Colon (tissue), 2 donors: ENCODE measurements around the gene GRK7.
"Not testable (repeated sequence)": the region's sequence is repeated elsewhere in the genome, so short reads cannot be mapped to it uniquely, and the experiment has no call there.

Experiments used
- FAIRE-seq: peaks from 2 replicates; lab custom pipeline; 2012; peaks lifted over from hg19 to GRCh38; lab: Jason Lieb, UNC
- donor health status: control.
- donor health status: control.

The GRK7 gene

DNA sequence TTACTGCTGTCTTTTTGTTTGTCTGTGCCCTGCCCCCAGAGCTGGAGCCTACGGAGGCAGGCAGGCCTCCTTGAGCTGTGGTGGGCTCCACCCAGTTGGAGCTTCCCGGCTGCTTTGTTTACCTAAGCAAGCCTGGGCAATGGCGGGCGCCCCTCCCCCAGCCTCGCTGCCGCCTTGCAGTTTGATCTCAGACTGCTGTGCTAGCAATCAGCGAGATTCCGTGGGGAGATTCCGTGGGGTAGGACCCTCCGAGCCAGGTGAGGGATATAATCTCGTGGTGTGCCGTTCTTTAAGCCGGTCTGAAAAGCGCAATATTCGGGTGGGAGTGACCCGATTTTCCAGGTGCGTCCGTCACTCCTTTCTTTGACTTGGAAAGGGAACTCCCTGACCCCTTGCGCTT, 656 bp upstream of the GRK7 start:
- not testable (repeated sequence) for FAIRE-seq

DNA sequence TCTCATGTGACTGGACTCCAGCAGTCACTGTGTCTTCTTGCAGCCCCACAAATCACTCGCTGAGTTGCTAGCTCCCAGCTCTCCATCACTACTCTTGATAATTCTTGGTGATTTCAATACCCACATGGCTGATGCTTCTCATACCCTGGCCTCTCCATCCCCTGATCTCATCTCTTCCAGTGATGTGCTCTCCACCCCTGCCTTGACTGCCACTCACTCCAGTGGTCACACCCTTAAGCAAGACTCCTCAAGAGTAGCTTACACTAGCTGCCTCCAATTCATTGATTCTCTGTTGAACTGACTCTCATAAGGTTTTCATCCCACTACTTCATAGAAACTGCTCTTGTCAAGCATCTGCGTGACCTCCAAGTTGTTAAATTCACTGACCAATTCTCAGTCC, 837 bp downstream of the GRK7 start:
- no peak for FAIRE-seq

DNA sequence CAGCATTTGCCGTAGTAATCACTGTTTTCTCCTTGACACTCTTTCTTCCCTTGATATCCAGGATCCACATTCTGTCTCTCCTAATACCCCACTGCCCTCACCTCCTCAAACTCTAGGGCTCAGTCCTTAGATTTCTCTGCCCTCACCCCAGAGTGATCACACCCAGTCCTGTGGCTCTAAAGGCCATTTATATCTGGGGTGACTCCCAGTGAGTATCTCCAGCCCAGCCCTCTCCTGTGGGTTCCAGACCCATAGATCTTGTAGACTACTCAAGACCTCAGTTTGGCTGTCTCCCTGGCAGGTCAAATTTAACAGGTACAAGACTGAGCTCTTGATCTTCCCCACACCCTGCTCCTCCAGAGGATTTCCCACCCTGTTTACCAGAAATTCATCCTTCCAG, 1.3 kb downstream of the GRK7 start:
- no peak for FAIRE-seq

DNA sequence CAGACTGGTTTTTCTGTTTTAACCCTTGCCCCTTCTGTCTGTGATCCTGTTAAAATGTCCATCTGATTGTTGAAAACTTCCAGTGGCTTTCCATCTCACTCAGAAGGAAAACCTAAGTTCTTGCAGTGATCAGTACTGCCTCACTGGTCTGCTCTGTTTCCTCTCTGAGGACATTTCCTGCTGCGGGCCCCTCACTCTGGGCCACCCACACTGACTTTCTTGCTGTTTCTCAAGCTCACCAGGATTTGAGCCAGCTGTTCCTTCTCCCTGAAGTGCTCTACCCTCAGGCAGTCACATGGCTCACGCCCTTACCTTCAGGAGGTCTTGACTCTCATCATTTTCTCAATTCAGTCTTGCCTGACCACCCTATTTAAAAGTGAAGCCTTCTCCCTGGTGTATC, 1.8 kb downstream of the GRK7 start:
- FAIRE-seq, result no peak

DNA sequence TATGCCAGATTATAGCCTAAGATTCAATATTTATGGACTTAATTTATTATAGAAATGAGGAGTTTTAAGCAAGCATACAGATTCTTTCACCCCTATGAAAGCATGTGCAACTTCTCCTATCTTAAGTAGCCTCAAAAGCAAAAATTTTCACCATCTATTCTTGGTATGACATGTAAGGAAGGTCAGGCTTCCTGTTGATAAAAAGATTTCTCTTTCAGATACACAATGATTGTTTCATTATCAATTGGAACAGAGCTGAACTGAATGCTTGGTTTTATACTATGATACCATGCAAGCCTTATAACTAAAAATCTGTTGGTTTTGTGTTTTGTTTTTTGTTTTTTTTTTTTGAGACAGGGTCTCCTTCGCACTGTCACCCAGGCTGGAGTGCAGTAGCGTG, 3.9 kb downstream of the GRK7 start:
- FAIRE-seq, result no peak

DNA sequence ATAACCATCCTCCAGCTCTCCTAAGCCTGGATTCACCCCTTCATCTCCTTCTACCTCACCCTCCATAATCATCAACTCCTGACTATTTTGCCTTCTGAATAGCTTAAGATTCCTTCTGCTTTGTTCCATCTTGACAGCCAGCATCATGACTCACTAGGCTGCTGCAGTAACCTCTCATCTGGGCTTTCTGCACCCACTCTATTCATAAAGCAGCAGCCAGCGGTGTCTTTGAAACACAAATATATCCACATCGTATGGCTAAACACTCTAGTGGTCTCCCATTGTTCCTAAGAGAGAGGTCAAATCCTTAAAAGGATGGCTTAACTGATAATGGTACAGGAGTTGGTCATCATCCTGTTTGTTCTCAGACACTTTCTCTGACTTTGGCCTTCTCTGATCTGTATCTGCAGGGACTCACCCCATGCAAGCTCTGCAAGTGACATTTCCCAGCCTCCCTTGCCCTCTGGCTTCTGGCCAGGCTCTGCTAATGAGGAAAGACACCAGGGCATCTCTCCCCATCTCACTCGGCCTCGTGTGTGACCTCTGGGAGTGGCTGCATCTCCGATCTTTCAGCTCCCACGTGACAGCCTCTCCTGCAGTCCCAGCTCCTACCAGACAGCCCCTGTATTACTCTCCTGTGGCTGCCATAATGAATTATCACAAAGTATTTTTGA, 6.2 kb downstream of the GRK7 start:
- no peak for FAIRE-seq

DNA sequence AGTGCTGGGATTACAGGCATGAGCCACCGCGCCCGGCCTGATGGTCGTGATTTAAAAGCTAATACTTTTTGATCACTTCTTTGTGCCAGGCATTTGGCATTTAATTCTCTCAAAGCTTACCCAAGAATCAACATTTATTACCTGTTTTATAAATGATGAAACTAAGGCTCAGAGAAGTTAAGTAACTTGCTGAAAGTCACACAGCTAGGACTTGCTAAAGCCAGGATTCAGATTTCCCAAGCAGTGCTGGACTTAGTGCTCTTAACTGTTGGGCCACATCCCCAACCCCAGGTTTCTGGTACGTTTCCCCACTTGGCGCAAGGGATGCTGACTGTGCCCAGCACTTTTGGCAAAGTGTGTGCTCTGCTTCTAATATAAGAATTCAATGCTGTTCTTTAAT, 10.5 kb downstream of the GRK7 start:
- no peak for FAIRE-seq

DNA sequence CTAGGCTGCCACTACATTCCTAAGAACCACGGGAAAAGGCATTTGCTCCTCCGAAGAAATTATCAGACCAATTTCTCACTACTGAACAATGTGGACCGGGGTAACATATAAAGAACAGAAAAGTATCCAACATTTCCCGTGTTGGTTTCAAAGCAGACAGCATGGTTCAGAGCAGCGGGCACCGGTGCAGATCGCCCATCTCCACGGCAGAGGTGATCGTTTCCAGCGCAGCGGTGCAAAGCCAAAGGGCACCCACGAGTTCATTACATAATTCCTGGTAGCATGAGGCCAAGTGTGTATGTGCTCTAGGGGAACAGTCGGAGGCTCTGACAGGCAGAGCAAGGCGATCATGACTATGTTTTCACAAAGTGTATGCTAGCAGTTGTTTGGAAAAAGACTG, 13.2 kb downstream of the GRK7 start:
- FAIRE-seq, result no peak

DNA sequence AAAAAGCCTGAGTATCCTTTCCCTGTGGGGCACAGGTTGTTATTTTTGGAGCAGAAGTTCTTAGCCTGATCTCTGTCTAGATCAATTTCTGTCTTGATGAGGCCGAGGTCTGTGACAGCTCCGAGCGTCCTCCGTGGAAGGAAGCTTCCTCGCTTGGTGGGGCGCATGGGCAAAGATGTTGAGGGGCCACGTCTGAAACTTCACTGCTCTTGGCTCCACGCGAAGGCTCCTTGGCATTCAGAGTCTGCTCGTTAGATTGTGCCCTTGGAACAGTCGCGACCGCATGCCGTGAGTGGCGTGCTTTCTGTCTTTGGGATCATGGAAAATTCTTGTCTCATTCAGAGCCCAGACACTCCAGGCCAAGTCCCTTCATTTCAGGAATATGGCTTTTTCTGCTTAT, 13.7 kb downstream of the GRK7 start:
- FAIRE-seq, result no peak

DNA sequence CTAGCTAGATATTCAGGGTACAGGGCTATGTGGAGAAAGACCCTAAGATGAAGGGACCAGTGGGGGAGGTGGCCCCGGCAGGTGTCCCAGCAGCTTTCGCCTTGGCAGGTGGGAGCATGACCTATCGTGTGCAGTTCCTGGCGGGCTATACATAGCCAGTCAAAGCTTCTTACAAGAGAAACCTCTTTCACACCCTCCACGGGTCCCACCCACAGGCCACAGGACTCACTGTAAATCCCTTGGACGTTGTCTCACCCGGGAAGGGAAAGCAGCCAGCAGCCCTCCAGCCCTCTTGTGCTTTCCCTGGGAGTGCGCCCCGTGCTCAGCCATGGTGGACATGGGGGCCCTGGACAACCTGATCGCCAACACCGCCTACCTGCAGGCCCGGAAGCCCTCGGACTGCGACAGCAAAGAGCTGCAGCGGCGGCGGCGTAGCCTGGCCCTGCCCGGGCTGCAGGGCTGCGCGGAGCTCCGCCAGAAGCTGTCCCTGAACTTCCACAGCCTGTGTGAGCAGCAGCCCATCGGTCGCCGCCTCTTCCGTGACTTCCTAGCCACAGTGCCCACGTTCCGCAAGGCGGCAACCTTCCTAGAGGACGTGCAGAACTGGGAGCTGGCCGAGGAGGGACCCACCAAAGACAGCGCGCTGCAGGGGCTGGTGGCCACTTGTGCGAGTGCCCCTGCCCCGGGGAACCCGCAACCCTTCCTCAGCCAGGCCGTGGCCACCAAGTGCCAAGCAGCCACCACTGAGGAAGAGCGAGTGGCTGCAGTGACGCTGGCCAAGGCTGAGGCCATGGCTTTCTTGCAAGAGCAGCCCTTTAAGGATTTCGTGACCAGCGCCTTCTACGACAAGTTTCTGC, 15.0 kb downstream of the GRK7 start:
- FAIRE-seq, result no peak

DNA sequence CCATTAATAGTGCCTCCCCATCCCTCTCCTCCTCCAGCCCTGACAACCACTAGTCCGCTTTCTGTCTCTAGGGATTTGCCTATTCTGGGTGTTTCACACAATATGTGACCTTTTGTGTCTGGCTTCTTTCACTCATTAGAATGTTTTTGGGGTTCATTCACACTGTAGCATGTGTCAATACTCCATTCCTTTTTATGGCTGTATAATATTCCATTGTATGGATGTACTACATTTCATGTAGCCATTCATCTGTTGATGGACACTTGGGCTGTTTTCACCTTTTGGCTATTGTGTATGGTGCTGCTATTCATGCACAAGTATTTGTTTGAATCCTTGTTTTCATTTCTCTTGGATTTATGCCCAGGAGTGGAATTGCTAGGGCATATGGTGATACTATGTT, 16.5 kb downstream of the GRK7 start:
- FAIRE-seq, result no peak

DNA sequence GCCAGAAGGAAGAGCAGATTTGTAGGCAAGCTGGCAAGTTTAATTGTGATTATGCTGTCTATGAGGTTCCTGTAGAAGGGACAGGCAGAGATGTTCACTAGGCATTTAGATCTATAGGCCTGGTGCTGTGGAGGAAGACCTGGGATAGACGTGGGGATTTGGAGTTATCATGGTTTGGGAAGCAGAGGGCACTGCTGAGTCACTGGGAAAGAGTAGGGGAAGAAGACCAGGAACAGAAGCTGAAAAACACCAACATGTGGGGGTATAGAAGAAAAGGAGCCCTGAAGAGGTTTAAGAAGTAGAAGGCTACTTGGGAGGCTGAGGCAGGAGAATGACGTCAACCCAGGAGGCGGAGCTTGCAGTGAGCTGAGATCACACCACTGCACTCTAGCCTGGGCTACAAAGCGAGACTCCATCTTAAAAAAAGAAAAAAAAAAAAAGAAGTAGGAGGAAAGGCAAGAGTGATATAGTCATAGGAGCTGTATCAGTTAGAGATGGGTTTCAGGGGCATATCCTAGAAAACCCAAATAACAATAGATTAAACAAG, 19.3 kb downstream of the GRK7 start:
- no peak for FAIRE-seq

DNA sequence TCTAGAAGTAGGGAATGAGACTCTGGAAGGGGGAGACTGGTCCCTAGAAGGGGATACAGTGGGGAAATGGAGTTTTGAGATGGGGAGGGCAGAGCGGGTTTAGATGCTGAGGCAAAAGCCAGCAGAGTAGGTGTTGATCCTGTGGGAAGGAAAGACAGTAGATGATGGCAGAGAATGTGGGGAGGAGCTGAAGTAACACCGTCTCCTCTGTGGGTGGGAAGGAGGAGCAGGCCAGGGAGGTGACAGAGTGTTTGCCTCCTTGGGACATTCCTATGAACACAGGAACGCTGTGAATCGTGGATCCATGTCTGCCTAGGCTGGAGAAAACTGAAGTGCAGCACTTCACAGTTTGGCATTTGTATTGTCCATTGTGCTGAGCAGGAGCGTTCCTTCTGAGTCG, 20.4 kb downstream of the GRK7 start:
- no peak for FAIRE-seq

DNA sequence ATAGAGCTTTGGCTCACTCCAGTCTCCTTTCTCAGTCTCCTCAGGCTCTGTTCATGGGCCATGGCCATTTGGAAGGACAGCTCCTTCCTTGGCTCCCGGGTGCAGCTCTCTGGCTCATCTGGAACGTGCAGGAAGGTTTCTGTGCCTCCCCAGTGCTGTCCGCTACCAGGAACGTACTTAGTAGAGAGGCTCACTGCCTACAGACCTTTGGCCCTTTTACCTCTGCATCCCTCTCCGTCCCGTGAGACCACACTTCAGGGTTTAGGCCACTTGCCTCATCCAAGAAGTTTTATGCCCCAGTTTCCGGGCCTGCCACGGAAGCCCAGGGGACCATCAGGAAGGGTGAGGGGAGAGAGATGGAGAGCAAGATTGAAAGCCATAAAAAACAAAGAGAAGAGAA, 20.9 kb downstream of the GRK7 start:
- FAIRE-seq, result no peak

DNA sequence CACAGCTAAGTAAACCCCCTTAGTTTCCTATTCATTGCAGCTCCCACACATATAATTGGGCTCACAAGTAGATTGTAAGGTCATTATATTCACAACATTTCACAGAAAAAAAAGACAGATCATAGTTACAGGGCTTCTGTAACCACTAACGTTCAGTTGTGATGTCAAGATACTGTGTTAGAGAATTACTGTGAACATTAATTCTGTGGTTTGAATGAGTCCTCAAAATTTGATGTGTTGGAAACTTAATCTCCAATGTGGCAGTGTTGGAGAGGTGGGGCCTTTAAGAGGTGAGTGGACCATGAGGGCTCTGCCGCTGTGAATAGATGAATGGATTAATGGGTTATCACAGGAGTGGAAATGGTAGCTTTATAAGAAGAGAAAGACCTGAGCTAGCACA, 21.3 kb downstream of the GRK7 start:
- no peak for FAIRE-seq

DNA sequence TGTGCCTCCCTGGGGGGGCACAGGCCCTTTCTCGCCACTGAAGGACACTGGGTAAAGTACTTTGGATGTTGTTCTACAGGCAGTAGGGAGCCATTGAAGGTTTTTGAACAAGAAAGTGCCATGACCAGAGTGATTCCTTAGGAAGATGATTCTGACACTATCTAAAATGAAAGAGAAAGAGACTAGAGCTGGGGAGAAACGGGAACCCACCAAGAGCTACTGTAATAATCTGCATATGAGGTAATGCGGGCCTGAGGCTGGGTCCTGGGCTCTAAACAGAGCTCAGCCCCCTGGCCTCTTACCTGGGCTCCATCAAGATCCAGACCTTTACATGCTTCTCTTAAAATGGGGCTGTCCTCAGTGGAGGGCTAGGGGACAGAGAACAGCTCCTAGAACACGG, 24.9 kb downstream of the GRK7 start:
- FAIRE-seq, result no peak

DNA sequence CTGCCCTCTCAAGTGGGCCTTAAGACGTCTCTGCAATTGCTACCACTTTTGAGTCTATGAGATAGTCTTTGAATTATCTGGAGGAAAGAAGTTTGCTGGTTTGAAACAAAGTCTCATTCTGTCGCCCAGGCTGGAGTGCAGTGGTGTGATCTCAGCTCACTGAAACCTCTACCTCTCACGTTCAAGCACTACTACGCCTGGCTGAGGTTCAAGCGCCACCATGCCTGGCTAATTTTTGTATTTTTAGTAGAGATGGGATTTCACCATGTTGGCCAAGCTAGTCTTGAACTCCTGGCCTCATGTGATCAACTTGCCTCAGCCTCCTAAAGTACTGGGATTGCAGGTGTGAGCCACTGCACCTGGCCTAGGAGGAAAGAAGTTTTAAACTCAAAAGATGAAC, 25.5 kb downstream of the GRK7 start:
- FAIRE-seq, result not testable (repeated sequence)

DNA sequence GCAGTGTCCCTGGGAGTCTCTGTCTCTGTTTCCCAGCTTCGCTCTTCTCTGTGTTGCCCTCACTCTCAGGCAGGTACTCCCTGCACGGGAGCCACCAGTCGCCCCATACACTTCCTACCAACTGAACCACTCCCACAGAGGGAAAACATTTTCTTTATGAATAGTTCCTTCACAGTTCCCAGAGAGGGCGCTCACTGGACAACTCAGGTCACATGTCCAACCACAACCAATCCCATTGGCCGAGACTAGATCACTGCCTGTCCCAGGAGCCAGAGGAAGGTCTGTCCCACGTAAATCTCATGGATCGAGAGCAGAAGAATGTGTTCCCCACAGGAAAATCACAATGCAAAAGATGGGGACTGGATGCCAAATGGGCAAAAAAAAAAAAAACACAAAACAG, 26.1 kb downstream of the GRK7 start:
- FAIRE-seq, result no peak

DNA sequence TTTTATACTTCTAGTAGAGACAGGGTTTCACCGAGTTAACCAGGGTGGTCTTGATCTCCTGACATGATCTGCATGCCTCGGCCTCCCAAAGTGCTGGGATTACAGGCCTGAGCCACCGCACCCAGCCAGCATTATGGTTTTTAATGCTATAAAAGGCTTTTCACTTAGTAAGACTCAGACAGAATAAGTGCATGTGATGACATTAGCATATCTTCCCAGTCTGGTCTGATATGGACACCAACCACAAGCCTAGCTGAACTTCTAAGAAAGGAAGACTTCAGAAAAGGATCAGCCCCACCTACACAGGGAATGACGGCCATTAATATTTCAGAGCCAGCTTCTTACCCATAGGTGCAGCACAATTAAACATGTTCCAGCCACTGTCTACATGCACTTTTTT, 27.0 kb downstream of the GRK7 start:
- FAIRE-seq, result no peak

DNA sequence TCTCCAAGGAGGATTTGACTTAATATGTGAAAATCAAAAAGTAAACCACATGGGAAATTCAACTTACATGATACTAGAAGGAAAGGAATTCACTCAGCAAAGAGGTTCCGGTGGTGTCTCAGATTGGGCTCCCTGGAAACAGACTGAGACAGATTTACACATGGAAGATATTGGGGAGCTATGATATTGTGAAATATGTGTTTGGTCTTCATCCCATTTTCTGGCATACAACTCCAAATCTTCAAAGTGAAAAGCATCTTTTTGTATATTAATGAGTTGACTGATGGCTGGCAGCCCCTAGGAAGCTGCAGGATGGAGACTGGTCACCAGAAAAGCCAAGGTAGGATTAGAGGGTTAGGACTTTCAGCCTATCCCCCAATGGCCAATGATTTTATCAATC, 29.3 kb downstream of the GRK7 start:
- FAIRE-seq, result no peak

DNA sequence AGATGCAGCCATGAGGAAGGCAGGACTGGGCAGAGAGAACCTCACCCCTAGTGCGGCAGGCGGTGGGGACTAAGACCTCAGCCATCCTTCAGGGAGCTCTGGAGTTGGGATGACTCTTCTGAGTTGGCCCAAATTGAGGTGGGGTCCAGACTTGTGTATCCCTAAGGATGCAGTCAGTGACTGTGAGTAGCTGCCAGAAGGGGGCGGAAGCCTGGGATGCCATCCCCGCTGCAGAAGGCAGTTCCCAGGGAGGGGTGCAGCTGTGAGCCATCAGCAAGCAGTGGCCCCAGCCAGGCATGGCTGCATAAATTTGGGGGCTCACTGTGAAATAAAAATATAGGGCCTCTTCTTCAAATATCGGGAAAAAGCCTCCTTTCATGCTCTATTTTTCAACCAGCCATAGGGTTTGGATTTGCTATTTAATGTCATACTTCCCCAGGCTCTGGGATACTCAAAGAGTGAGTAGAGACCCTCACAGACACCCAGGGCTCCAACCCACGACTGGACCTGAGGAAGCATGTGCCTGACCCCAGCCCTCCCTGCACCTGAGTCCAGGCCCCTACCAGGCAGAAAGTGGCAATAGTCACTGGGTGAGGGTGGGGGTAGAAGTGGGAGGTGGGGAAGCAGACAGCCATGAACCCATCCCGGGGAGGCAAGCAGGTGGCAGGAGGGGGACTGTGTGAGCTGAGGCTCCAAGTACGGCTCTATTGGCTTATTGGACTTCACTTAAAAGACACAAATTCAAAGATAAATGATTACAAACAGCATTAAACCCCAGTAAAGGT, 30.5 kb downstream of the GRK7 start:
- no peak for FAIRE-seq

DNA sequence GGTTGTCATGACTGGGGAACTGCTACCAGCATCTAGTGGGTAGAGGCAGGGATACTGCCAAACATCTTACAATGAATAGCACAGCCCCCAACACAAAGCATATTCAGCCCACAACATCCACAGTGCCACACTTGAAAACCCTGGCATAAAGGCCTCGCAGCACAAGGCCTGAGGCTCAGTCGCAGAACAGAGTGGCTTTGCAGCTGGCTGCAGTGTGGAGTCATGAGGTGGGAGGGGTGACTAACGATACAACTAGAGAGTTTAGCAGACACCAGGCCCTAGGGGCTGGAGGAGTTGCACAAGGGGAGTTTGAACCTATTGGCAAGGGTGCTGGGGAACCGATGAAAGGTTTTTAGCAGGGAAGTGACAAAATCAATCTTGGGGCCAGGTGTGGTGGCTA, 32.1 kb downstream of the GRK7 start:
- FAIRE-seq, result no peak

DNA sequence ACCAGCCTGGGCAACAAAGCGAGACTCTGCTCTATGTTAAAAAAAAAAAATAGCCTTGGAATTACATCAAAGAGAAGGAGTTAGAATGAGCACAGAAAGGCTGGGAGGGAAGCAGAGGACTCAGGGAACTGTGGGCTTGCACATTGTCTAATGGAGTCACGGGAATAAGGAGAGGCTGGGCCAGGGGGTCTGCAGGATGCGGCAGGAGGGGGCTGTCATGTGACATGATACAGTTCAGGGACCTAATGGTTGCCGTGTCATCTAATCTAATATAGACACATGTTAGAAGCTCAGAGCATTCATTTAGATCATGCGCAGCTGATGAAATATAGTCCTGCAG, 32.5 kb downstream of the GRK7 start:
- no peak for FAIRE-seq
